ENCODE measurements around the gene NFKBIZ.

DNA sequence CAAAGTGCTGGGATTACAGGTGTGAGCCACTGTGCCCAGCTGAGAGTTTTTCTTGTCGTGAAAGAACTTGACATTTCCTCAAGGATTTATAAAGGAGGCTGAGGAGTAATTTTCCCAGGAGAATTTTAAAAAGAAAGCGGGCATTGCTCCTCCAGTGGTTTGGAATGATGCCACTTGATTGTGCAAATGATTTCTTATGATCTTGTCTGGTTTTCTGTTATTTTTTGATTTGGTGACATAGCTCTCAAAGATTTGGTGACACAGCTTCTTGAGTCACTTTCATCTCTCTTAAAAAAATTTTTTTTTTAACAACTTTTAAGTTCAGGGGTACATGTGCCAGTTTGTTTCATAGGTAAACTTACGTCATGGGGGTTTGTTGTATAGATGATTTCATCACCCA, 24.6 kb upstream of the NFKBIZ start:
- TF ChIP-seq POLR2A (IDR thresholded peaks at IDR 0.05; ENCODE audit: low read length), result no peak
- no peak for TF ChIP-seq GATA1 (IDR thresholded peaks at IDR 0.05; ENCODE audit: low read depth, low read length)

All from erythroblast (primary cell).